GM21390 (cell line): ENCODE results near the gene MTHFSD.
"Not testable (repeated sequence)": the region's sequence is repeated elsewhere in the genome, so short reads cannot be mapped to it uniquely, and the experiment has no call there.

ENCODE experiments used
- ATAC-seq: cut with Tn5 transposase; IDR thresholded peaks from one replicate; pipeline ENCODE4 v1.9.1; 2021; ENCODE audit not compliant: unreplicated experiment

The MTHFSD gene, protein sequence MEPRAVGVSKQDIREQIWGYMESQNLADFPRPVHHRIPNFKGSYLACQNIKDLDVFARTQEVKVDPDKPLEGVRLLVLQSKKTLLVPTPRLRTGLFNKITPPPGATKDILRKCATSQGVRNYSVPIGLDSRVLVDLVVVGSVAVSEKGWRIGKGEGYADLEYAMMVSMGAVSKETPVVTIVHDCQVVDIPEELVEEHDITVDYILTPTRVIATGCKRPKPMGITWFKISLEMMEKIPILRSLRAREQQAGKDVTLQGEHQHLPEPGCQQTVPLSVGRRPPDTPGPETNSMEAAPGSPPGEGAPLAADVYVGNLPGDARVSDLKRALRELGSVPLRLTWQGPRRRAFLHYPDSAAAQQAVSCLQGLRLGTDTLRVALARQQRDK

DNA sequence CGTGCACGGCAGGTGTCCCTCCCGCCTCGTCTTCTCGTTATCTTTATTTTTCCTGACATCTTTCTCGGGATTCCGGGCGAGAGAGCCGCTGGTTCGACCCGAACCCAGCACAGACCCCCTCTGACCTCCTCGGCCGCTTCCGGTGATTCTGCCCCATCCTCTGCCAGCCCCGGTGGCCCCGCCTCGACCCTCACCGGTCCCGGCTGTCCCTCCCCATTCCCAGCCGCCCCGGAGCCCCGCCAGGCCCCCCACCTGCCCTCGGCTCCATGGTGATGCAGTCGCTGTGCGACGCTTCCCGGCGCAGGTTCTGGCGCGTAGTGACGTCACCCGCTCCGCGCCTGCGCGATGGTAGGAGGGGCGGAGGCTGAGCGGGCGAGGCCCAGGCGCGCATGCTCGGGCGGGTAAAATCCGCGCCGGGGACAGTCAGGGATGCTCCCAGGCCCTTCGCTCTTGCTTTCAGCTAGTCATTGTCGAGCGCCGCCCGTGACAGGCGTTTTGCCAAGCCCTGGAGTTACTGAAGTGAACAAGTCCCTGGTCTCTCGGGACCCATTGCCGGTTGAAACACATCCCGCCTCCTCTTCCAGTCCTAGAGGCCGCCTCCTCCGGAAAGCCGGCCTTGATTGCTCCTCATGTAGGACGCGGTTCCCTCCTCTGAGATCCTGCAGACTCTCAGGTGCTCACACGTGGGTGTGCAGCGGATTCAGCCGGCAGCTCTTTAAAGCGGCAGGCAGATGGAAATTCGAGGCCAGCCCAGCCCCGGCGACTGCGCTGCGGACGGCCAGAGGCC, at the start of gene MTHFSD:
TSS of gene MTHFSD (minus strand) at position 319 of the 787 bp plus-strand sequence. CDS start at position 268, 51 bp downstream.
- peak; percentile 85 for ATAC-seq

DNA sequence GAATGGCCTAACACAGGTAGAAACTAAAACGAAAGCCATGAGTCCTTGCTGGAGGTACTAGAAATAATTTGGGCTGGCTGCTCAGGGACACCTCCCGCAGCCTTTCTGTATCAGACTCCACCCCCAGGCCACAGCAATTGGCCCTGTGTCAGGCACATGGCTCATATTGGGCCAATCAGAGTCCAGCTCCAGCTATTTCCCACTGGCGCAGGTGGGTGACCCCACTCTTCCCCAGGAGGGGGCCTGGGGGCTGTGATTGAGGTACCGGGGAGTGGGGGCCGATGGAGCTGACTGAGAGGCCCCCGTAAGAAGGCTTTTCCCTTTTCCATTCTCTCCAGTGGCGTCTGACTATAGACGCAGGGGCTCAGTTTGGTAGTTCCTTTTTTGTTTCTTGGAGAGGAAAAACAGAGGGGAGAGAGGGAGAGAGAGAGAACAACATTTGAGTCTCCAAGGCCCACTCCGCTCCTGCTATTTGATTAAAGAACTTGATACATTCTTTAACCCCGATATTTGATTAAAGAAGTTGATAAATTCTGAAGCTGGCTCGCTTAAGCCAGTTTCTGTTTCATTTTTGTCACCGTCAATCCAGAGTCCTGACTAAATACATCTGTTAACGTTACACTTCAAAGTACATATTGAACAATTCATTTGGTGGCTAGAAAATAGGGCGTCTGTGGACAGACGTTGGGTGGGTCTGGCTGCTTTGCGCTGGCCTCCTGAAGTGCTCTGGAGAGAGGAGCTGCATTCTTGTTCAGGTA, 49.6 kb upstream of the MTHFSD start:
- ATAC-seq: peak; percentile 70

DNA sequence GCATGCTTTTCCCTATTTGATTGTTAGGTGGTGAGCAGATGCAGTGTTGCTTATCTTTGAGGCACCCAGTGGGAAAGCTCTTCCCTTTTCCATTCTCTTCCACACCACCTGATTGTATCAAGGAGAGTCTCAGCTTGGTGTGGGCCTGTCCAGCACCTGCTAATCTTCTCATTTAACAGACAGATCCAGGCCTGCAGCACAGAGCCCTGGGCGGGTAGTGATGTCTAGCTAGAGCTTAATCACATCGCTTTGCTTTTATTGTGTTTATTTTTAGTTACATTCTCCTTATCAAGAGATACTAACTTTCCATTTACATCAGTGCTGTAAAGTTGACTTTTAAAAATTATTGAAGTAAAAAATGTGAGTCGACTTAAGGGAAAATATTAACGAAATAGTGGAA, 47.5 kb upstream of the MTHFSD start:
- ATAC-seq: no peak

DNA sequence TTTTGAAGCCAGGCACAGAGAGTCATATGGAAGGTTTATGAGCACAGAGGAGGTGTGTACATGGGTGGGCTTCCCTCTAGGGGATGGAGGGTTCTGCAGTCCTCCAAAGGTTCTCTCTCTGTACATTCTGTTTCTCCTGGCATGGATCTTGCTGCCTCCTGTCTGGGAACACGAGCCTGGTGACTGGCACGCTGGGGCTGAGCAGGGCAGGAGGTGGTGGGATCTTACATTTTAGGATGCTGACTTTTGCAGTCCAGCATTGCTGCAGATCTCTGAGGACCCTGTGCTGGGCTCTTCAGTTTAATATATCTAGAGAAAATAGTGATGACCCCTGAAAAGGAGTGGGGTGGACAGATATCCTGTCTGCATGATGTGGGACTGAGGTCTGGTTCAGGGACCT, 46.3 kb upstream of the MTHFSD start:
- ATAC-seq: no peak

DNA sequence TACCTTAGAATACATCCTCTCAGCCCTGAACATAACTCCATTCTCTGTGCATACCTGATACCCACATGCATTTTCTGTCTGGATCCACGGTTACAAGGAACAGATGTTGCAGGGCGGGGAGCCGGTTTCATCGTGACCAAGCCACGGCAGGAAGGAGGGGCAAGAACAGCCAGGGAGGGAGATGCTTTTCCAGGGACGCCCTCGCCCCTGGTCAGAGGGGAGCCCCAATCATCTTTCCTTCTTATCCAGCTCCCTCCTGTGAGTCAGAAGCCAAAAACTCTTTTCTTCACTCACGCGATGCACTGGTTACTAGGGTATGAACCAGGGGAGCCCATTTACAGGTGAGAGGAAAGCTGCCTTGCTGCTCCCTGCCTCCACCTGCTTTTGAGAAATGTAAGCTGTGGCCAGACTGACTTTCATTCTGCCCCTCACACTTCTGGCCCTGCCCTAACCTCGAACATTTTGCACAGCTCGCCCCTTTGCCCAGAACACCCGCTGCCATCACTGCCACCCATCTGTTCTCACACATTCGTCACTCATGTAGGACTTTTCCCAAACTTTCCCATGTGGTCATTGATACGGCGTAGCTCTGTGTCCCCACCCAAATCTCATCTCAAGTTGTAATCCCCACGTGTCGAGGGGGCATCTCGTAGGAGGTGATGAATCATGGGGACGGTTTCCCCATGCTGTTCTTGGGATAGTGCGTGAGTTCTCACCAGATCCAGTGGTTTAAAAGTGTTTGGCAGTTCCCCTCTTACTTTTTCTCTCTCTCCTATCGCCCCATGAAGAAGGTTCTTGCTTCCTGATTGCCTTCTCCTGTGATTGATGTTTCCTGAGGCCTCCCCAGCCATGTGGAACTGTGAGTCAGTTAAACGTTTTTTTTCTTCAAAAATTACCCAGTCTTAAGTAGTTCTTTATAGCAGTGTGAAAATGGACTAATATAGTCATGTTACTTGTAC, 43.9 kb upstream of the MTHFSD start:
- no peak for ATAC-seq

DNA sequence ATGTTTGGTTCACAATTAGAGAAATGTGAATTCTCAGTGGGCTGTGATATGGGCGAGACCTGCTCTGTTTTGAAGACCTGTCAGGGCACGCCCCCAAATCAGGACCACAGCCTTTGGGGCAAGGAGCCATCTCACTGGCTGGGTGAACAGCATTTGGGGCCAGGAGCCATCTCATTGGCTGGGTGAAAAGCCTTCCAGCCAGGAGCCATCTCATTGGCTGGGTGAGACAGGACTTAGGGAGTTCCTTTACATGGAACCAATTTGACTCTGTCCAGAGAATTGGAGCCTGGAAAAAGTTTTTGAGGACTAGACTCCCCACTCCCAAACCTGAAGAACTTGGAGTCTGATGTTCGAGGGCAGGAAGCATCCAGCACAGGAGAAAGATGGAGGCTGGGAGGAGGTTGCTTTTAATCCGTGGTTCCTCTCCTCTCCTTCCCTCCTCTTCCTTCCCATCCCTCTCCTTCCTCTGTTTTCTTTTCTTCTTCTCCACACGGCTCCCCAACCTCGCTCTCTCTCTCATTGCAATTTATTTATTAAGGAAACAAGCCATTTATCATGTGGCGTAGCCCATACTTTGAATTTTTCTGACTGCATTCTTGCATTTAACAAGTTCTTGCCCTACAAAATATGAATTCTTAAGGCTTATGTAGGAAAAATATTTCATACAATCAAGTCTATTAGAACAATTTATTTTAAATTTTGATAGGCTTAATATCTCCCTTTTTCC, 43.0 kb upstream of the MTHFSD start:
- no peak for ATAC-seq

DNA sequence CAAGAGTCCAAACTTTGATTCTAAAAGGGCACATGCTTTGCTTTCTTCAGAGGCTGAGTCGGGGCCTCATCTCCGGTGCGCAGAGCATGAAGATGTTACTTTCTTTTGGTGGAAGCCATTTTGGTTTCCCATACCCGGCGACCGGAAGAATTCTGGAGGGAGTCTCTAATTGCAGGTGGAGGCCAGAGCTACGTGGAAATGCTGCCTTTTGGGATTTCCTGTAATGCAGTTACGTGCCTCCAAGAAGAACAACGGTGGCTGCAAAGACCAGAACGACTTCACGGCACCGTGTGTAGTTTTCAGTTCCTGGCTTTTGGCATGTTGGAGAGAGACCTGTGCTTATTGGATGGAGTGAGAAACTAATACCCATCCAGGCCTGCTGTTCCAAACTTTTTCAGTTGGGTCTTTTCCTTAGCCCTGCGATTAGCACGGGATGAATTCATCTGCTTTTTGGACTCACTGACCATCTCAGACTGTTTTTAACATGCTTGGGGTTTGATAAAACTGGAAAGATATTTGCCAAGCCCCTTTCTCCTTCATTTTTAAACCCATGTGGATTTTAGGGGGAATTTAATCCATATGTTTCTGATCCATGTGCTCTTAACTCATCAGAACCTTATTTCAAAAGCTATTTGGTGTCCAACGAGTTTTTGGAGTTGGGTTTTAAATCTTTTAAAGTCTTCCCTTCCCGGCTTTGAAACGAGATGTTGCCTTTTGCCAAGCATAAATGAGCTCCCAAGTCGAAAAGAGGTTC, 42.3 kb upstream of the MTHFSD start:
- no peak for ATAC-seq

DNA sequence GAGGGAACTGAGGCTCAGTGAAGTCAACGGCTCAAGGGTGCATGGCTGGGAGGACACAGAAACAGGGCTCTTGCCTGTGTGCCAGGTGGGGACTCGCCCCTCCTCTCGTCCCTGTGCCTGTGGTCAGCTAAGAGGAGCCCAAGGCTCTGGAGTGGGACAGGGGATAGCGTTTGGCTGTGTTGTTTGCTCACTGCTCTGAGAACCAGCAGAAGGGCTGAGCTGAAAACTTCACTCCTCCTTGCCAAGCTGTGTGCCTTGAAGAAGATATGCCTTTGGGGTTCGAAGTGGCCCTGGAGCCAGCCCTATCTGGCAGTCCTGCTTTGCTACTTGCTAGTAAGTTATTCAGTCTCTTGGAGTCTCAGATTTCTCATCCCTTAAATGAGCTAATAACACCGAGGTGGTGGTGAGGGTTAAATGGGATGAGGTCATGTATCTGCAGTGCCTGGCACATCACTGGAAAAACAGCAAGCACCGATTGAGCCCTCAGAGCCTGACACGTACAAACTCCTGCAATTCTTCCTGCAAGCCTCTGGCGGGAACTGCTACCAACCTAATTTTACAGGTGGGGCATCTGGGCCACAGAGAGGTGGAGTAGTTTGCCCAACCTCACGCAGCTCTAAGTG, 41.1 kb upstream of the MTHFSD start:
- no peak for ATAC-seq

DNA sequence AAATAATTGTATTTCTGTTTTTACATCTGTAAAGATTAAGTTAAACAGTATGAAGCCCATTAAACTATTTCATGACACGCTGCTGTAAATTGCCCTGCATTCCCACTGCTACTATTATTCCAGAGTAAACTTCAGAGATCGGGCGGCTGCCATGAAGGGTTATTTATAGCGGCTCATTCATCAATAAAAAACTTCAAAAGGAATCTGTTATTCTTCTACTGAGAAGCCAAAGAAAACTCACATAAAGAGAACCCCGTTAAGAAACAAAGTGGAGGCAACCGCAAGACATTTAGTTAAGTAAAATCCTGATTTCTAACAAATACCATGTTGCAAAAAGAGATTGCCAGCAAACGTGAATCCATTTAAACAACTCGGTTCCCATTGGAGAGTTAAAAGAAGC, 39.7 kb upstream of the MTHFSD start:
- ATAC-seq: no peak

DNA sequence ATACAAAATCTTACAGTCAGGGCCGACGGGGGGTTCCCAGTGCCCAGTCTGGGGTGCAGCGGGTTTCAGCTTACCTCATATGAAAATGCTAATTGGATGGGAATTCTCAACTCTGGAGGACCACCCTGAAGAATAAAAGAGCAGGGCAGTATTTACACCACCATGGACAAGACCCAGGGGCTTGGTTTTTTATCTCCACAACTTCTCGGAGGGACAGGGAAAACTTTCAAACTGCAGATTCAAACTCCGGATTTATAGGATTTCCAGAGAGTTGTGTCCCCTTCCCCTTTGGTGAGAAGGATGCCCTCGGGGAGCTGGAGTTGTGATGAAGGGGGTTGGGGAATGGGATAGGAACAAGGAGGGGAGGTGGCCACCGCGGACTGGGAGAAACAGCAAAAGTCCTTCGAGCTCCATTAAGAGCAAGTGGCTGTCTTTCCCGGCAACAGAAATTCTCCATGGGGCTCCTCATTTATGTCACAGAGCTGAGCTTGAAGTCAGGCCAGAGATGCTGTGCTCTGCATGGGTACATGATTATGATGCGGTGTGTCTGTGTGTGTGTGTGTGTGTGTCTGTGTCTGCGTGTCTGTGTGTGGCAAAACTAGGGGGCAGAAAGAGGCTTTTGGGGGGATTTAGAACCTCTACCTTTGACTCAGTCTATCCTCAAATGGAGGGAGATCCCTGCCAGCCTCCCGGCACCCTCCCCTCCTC, 39.0 kb upstream of the MTHFSD start:
- ATAC-seq: no peak

DNA sequence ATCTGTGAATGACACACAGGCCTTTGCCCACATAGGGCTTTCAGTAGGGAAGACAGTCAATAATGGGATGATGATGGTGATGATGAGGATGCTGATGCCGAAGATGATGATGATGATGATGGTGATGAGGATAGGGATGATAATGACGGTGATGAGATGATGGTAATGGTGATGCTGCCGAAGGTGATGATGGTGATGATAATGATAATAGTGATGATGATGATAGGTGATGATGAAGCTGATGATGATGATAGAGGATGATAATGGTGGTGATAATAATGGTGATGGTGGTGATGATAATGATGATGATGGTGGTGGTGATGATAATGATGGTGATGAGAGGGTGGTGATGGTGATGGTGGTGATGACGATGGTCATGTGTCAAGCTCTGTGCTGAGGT, 36.2 kb upstream of the MTHFSD start:
- no peak for ATAC-seq

DNA sequence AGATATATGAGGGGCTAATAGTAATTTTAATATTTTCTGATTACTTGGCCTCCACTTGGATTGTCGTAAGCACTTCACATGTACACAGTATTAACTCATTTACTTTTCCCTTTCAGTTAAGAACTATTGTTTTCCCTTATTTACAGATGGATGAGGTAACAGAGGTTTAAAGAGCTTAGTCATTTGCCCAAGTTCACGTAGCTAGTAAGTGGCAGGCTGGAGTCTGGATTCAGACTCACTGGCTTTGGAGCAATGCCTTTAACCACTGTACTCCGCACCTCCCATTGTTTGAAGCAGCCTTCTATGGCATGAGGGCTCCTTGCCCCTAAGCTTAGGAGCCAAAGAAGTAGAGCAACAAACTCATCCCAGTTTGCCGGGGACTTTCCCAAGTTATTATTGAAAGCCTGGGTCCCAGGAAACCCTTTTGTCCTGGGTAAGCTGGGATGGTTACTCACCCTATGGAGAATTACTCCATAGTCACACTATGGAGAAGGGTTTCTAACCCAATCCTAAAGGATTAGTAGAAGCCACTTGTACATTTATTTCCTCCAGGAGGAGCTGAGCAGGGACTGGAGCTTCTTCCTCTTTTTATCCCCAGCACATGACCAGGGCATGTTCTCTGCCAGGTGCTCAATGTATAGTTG, 35.6 kb upstream of the MTHFSD start:
- no peak for ATAC-seq

DNA sequence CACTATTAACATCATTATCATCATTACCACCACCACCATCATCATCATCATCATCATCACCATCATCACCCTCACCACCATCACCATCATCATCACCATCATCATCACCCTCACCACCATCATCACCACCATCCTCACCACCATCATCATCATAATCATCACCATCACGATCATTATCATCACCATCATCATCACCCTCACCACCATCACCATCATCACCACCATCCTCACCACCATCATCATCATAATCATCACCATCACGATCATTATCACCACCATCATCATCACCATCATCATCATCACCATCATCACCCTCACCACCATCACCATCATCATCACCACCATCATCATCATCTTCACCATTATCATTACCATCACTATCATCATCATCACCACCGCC, 32.9 kb upstream of the MTHFSD start:
- ATAC-seq: not testable (repeated sequence)

DNA sequence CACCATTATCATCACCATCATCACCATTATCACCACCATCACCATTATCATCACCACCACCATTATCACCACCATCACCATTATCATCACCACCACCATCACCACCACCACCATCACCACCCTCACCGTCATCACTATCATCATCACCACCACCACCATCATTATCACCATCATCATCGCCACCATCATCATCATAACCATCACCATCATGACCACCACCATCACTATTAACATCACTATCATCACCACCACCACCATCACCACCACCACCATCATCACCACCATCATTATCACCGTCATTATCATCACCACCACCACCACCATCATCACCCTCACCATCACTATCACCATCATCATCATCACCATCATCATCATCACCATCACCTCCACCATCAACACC, 32.5 kb upstream of the MTHFSD start:
- ATAC-seq: no peak

DNA sequence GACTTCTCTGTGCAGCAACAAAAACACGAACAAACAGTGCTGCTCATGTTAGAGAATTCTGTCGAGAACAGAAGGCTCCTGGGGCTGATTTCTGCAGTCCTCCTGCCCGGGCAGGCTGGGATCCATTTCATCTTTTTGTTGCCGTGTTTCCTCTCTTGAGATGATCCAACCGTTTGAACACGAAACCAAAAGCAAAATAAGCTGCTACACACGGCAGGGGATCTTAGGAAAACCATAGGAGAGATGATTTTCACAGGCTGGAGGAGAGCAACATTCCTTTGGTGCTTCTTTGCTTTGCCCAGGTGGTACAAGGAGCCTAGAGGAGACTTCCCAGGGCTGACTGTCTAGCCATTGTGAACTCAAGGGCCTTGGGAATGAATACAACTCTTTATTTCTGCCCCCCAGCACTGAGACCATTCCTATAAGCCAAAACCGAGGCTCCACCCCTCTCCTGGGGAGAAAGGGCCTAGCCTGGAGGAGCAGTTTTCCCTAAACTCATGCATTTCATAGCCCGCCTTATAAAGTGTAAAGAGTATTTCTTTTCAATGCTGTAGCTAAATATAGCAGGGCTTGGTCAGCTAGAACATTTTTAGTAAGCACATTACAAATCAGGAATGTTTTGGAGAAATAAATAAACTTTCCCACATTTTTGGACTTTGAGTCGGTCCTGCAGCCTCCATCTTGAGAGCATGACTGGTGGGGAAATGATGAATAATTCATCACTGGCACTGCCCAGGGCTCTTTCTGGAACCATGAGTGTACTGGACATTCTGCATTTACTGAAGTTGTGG, 31.0 kb upstream of the MTHFSD start:
- no peak for ATAC-seq
